Esophagus mucosa (tissue), 1 donor: ENCODE results near the gene GADD45G. TPM values are rescaled to one million over a fixed set of nuclear protein-coding genes. Genes with fewer than 3 reads are reported as not detected.

Source experiments
- ATAC-seq: fragments of 200-7000 bp; cut with Tn5 transposase; one replicate; pipeline ENCODE4 v1.9.1; 2020
- total RNA-seq: library from RNA; stranded (reverse); gene quantifications from one replicate; pipeline ENCODE4 v1.2.4, GENCODE V29; 2023
- donor health status: DM: yes; HTN: yes; CAD: no.

Gene GADD45G
- total RNA-seq, 1 donor from 2014 or later = 1.6 TPM

DNA sequence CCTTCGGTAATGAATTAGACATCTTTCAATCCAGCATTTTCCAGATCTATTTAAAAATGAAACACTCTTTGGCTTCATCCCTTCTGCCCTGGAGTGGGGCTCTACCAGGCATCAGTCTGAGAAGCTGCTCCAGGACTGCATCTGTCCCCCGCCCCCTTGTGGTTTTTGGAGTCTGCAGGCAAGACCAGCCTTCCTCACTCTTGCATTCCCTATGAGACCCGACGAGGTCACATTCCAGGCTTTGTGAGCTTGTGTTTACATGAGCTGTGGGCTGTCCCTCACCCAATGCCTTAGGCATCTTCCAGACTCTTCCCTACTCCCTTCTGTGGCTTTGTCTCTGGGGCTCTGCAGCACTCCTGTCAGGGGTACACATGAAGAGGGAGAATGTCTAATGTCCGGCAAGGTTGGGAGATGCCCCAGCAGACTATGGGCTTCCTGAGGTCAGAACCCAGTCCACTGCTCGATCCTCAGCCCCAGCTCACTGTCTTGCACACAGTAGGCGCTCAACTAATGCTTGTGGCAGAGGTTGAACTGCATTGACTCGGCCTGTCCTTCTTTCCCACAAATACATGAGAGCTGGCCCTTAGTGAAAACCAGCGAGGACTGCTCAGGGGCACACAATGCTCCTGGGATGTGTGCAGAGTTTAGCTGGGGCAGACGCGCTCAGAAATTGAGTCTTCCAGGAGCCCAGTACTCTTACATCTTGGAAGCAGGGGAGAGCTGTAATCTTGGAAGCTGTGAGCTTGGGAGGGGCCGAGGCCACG is 11.7 kb upstream of the GADD45G start:
- no peak for ATAC-seq

DNA sequence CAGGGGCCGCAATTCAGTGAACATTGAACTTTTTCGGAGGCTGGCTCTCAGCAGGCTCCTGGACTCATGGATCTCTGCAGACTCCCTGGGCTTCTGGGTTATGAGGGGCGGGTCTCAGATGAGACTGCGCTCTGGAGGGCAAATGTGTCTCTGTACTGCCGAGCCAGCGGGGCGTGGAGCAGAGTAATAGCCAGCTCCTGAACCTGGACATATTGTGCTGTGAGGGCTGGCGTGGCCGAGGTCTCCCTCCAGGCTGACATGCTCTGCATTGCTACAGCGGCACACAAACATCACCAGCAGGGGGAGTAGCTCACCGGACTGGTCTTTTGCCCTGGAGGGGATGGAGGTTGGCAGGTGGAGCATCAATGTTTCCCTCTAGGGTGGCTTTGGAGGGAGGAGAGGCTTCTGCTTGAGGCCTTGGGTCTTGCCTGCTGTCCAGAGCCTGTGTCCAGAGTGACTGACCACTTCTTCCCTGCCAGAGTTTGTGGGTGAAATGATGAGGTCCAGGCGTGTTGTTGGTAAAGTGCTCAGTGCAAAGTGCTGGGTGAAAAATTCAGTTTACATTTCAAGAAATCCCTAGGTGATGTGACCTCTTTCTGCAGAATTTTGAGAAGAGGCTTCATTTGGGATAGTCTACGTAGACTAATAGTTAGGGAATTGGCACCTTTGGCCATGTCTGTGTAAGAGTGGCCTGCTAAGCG is 10.9 kb upstream of the GADD45G start:
- ATAC-seq = peak; percentile 57

DNA sequence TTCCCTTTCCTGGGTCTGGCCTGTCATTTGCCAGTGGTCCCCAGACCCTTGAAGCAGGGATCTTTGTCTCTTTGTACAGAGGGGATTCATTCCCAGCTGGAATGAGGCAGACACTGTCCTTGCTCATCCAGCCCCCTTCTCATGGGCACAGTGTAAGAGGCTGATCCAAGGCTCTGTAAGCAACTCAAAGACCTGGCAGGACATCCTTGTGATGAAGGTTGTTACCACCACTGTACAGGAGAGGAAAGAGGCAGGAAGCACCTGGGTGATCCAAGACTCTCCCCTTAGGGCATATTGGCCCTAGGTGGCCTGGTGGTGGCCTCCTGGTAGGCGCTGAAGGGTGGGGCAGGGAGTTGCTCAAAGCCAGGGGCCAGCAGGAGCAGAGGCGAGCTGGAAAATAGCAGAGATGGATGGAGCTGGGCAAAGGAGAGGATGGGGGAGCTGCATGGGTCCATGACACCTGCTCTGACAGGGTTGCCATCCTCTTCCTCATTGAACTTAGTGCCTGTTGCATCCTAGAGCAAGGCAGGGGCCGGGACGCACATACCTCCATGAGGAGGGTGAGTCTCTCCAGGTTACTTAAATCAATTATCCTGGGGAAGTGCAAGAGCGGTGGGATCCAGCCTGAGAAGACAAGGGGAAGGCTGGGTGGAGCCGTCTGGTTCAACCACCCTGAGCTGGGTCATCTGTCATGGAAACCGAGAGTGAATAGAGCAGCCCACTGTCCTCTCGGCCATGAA is 9.8 kb upstream of the GADD45G start:
- no peak for ATAC-seq

DNA sequence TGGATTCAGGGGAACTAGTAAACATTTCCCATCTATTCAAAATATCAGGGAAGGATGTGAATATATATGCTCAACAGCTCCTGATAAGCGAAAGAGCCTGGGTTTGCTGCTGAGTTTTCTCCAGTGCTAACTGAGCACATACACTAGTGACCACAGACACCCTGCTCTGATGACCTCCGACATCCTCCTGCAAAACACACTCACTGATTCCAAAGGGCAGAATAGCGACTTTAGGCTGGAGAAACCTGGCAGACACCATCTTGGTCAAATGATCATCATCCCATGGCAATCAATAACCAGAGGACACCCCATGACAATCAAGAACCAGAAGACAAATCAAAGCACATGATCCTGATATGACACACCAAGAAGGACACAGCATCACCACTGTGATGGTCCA is 9.2 kb upstream of the GADD45G start:
- no peak for ATAC-seq

DNA sequence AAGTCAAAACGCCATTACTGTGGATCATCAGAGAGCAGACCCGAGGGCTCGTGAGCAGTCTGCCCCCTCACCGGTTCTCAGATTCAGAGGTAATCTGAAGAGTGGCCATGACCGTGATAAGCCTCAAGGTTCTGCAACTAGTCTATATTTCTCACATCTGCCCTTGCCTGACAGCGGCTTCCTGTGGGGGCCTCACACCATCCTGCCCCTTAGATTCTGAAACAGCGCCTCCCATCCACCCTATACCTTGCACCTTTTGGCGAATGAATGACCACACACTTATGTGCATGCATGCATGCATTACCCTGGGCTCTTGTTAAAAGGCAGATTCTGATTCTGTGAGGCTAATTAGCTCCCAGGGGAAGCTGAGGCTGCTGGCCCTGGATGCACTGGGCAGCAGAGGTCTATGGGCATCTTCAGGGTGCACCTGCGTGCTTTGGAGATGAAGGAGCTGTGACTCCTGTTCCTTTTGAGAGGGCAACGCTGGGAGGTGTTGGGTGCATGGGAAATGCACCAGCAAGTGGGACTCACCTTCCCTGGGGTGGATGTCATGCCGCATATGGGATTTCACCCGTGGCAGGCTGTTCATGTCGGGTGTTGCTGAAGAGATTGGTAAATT is 7.8 kb upstream of the GADD45G start:
- ATAC-seq = no peak

DNA sequence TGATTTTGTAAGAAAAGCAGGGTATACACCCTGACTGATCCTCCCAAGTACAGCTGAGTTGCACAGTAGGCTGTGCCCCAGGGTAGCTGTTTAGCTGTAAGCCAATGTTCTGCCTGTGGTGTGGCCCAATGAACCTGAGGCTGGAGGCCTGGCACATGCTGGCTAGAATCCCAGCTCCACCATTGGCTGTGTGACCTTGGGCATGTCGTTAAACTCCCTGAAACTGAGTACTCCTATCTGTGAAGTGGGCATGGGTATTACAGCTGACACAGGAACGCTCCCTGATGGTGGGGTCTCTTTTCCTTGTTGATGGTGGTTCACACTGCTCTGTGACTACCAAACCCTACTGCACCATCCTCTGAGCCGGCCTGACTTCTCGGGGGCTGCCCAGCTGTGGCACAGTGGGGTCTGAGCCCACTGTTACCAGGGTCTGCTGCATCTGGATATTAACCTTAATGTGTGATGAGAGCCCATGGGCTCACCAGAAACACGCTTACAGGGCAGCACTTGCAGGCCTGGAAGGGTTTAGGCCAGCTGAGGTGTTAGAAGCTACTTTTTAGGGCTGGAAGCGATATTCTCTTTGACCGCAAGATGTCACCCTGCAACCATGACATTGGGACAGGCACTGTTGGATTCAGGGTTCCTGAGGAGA is 7.0 kb upstream of the GADD45G start:
- peak; percentile 66 for ATAC-seq

DNA sequence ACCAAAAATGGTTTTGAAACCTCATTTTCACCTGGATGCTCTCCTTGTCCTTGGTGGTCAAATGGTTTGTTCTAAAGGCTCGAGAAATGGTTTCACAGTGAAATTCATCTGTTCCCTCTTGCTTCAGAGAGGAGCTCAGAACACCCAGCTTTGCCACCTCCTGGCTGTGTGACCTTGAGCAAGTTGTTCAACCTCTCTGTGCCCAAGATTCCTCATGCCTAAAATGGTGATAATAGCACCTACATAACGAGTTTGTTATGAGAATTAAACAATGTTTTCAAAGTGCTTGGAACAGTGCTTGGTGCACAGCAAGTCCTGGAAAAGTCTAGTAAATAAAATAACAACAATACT is 6.5 kb upstream of the GADD45G start:
- no peak for ATAC-seq

DNA sequence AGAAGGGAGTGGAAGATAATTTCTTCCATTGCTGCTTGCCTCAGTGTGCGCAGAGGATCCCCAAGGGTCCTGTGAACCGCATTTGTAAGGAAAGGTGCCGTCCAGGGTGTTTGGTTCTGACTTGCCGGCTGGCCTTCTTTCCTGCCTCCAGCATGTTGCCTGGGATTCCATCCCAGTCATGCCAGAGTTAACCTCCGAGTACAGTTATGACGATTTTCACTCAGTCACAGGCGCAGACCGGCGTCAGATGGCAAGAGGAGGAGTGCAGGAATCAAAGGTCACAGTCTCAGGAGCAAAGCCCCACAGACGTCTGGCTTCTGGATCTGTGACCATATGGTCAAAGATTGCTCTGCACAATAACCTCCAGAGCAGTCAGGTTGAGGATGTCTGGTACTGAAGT is 5.9 kb upstream of the GADD45G start:
- ATAC-seq = no peak

DNA sequence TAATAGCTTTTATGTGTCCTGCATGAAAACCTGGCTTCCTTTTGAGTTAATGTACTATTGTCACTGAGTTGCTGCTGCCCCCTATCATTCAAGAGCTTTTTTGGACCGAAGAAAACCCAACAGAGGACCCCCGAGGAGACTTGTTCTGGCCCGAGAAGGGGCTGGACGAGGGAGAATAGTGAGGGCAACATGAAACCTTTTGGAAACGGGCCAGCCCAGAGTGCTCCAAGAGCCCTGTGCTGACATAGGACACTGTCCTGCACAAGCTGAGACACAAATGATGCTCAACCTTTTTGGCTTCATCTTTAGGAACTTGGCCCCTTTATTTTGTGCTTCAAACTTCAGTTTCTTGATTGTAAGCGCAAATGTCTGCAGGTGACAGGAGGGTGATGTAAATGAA is 4.0 kb upstream of the GADD45G start:
- ATAC-seq = no peak

DNA sequence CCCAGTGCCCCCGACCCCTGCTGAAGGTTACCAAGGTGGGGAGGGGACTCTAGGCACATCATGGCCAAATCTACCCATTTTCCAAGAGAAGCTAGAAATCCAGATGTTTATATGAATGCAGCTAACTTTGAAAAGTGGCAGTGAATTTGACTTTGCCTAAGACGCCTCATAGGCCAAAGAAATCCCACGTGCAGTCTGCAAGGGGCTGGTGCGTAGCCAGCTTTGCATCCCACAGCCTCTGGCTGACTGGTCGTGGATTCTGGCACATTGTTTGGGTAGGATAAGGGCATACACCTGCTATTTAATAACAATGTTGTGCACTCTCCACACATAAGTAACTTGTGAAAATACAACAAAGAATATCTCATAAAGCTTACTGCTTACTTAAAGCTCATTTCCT is 3.5 kb upstream of the GADD45G start:
- ATAC-seq = no peak

DNA sequence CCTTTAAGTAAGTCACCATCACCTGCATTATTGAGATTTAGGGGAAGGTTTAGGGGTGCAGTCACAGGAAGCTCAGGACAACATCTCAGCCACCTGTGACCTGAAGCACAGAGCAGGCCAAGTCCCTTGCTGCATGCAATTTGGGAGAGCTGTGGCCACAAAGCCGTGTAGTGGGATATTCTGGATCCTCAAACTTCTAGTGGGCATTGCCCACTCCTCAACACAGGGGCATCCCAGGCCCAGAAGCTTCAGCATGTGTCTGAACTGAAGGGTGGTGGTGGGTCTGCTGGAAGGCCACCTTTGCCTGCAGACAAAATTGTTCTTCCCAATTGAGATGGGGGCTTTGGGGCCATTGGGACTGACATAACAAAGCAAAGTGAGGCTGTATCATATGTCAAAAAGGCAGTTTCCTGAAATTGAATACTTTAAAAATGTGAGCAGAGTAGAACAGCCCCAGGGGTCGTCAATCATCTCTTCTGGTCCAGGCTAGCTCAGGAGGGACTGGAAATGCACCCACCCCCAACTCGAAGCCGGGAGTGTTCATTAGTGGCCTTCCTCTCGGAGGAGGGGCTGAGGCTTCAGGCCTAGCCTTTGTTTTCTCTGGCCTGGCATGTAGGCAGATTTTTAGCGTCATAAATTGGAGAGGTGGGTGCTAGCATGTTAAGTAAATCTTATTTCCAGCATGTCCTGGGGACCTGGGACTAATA is 2.8 kb upstream of the GADD45G start:
- no peak for ATAC-seq

DNA sequence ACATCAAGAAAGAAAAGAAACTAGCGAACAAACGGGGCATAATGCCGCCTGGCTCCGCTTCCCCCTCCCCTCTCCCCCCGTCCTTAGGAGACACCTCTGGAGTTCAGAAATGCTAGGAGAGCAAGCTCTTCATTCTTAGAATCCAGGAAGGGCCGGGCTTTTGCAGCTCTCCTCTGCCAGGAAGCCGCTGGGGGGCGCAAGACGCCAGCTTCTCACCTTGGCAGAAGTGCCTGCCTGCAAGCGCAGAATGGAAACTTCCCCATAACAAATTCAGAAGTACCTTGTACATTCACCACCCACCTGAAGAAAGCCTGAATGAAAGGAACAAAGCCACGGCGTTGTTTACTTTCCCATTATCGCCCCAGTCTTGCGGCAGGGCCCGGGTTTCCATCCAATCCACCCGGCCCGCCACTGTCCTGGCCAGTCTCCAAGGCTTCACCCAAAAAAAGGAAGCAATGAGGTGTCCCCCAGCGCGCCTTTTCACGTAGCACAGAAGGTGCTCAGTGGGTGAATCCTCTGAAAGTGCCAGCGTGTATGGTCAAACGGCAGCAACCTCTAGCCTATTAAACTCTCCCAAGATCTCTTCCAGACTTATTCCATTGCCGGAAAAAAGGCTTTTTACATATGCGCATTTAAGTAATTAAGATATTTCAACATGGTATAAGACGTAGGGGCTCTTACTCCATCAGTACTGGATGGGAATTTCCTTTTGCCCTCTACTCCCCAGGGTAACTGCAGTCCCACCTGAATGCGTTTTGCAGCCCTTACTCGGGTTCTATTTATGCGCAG is 1.6 kb upstream of the GADD45G start:
- peak; percentile 30 for ATAC-seq

DNA sequence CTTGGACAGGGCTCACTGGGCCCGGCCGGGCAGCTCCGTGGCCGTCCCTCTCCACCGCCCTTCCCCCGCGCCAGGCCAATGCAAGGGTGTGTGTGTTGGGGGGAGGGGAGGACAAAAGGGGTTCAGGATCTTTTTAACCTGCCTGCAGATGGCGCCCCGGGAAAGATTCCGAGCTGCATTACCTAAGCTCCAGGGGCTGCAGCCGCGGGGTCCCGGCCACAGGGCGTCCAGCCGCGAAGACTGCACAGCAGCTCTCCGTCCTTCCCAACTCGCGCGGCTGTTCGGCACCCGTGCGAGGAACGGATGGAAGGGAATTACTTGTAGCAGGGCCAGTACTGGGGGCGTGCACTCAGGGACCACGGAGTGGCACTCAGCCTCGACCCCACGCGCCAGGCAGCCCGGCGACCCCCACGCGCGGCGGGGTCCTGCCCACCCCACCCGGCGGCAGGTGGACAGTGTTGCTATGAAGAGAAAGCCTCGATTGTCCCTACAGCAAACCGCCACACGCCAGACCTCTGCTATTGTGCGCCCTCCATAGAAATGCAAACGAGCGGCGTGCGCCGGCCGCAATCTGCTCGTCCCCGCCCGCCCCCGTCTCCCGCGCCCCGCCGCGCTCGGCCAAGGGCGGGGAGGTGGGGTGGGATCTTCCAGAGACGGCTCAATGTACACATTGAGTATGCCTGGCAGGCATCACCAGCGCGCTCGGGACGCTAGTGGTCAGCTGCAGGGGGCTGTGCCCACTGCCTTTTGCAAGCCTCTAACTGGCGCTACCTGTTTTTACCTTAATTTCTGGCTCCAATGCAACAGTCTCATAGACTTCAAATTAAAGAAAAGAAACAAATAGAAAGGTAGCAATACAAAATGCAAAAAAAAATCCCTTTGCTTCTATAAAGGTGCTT is 796 bp upstream of the GADD45G start:
- peak; percentile 0 for ATAC-seq

DNA sequence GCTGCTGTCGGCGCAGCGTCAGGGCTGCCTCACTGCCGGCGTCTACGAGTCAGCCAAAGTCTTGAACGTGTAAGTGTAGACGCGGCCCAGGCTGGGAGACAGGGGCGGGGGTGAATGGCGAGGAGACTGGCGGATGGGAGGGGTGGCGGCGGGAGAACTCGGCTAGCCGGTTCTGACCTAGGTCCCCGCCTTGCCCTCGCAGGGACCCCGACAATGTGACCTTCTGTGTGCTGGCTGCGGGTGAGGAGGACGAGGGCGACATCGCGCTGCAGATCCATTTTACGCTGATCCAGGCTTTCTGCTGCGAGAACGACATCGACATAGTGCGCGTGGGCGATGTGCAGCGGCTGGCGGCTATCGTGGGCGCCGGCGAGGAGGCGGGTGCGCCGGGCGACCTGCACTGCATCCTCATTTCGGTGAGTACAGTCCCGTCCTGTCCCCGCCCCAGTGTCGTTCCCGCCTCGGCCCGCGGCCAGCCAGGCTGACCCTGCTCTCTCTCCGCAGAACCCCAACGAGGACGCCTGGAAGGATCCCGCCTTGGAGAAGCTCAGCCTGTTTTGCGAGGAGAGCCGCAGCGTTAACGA is 745 bp downstream of the GADD45G start:
- ATAC-seq = peak; percentile 55

DNA sequence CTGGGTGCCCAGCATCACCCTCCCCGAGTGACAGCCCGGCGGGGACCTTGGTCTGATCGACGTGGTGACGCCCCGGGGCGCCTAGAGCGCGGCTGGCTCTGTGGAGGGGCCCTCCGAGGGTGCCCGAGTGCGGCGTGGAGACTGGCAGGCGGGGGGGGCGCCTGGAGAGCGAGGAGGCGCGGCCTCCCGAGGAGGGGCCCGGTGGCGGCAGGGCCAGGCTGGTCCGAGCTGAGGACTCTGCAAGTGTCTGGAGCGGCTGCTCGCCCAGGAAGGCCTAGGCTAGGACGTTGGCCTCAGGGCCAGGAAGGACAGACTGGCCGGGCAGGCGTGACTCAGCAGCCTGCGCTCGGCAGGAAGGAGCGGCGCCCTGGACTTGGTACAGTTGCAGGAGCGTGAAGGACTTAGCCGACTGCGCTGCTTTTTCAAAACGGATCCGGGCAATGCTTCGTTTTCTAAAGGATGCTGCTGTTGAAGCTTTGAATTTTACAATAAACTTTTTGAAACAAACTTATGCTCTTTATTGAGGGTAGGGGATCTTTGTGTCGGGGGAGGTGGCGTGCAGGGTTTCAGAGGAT is 1.3 kb downstream of the GADD45G start:
- ATAC-seq = peak; percentile 84

DNA sequence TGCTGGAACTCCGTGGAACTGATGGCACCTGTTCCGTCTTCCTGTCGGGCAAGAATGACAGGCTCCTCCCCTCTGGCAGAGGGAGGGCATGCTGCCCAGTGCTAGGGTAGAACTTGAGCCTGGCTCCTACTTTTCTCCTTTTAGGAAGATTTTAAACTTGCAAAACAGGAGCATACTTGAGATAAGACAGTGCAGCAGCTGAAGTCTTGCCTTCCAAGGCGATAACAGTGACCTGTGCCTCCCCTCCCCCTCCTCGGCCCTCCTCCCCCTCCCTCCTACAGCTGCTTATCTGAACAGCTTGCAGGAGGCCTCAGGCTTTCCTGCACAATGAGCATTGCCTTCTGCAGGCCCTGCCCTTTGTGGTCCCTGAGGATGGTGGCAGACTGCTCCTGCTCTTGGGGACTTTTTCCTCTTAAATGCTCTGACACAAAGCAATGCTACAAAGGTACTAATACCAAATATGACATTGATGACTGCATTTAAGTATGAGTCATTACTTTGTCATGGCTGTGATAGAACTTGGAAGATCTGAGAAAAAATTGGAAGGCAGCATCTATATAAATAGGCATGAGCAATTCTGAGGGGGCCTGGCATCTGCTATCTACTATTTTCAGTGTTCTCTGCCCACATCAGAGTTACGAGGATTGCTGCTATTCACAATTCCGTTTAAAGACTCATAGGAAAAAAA is 2.0 kb downstream of the GADD45G start:
- peak; percentile 40 for ATAC-seq

DNA sequence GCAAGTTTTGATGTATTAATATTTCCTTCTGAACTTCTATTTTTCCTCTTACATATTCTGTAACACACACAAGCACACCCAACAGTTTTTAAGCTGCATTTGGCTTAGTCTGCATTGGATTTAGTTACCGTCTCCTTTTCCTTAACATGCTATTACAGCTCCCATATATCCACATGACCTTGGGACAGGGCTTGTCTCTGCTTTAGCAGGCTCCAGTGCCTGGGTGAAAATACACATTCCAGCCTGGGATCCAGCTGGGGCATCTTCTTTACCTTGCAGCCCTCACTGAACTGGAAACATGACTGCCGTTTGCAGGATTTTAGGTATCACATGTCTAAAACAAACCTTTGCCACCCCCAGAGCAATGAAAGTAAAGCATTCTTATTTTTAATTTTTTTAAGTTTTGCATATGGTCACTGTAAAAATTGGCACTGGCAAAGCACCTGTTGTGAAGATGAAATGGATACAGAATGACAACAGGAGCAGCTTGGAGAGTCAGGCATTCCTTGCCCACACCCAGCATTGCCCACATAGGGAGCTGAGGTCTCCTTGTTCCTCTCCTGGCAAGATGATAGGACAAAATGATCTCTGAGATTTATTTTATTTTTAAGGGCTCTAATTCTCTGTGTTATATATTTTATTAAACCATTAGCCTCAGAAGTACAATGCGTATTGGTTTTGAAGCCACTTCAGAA is 4.0 kb downstream of the GADD45G start:
- ATAC-seq = no peak

DNA sequence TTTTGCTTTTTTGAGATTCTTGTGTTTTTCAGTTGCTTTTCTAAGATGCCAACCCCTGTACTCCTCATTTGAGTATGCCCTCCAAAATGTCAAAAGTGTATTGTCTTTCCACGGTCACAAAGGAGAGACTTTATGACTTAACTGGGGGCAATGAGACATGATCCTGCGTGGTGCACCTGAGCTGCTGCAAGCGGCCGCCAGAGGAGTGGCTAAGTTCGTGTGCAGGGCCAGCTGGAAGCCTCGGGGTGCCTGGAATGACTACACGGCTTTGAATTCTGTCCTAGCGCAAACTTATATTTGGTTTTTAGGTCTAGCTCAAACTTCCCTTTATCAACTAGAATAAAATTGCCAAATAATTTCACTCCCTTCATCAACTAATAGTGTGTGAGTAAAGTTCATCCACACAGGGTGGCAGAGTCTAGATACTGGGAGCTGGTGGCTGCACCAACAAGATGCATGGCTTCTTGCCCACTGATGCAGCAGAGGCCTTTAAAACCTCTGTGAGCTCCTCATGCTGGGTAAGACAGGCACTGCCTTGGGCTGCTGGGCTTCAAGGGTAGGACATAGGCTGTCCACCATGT is 4.7 kb downstream of the GADD45G start:
- ATAC-seq = no peak
